Mucosa of rectum (tissue), 2 donors: ENCODE measurements around the gene SLC15A5.

Source experiments
- H3K27ac ChIP-seq, 2 donors: one replicate each; pipeline ENCODE4 v1.7.0; 2013; ENCODE audit warnings: inconsistent platforms in 2 of 2, low read depth in 2 of 2, low read length in 2 of 2
- H3K27me3 ChIP-seq, 2 donors: one replicate each; pipeline ENCODE4 v1.7.0; 2013; ENCODE audit warnings: low read length in 2 of 2; ENCODE audit not compliant: control insufficient read depth in 2 of 2, insufficient read depth in 2 of 2
- H3K36me3 ChIP-seq, 2 donors: one replicate each; pipeline ENCODE4 v1.7.0; 2013; ENCODE audit warnings: low read length in 2 of 2; ENCODE audit not compliant: control insufficient read depth in 2 of 2, insufficient read depth in 2 of 2
- H3K4me1 ChIP-seq, 2 donors: one replicate each; pipeline ENCODE4 v1.7.0; 2013; ENCODE audit warnings: low read length in 2 of 2, mild to moderate bottlenecking in 1 of 2; ENCODE audit not compliant: control insufficient read depth in 2 of 2, insufficient read depth in 2 of 2
- H3K4me3 ChIP-seq, 2 donors: one replicate each; pipeline ENCODE4 v1.7.0; 2013; ENCODE audit warnings: low read length in 2 of 2
- H3K9ac ChIP-seq, 2 donors: one replicate each; pipeline ENCODE4 v1.7.0; 2013; ENCODE audit warnings: low read length in 2 of 2, low read depth in 1 of 2, mild to moderate bottlenecking in 1 of 2
- H3K9me3 ChIP-seq, 2 donors: one replicate each; pipeline ENCODE4 v1.7.0; 2013; ENCODE audit warnings: low read length in 2 of 2; ENCODE audit not compliant: control insufficient read depth in 2 of 2
- donor health status: healthy.
- donor health status: Normal muscosa, but diverticular disease.

The SLC15A5 gene

GRCh38 chr12:16165506-16165905 is 112.0 kb downstream of the SLC15A5 start:
- H3K9me3 ChIP-seq: no peaks in the 10 kb centered on the region
- H3K36me3 ChIP-seq: no peaks in the 10 kb centered on the region
- H3K4me3 ChIP-seq: no peak overlapping the region
- no peak overlapping the region for H3K27ac ChIP-seq
- H3K9ac ChIP-seq: no peak overlapping the region
- no peaks in the 10 kb centered on the region for H3K27me3 ChIP-seq
- H3K4me1 ChIP-seq: no peaks in the 10 kb centered on the region

GRCh38 chr12:16163901-16164300 is 113.6 kb downstream of the SLC15A5 start:
- H3K27me3 ChIP-seq: no peaks in the 10 kb centered on the region
- H3K9me3 ChIP-seq: no peaks in the 10 kb centered on the region
- no peaks in the 10 kb centered on the region for H3K36me3 ChIP-seq
- H3K4me1 ChIP-seq: no peaks in the 10 kb centered on the region
- no peak overlapping the region for H3K4me3 ChIP-seq
- H3K9ac ChIP-seq: no peak overlapping the region
- no peak overlapping the region for H3K27ac ChIP-seq

GRCh38 chr12:16163146-16163545 is 114.3 kb downstream of the SLC15A5 start:
- Histone ChIP-seq H3K9me3 (no peaks in the 10 kb centered on the region), H3K4me1 (no peaks in the 10 kb centered on the region), H3K9ac (no peak overlapping the region), H3K27me3 (no peaks in the 10 kb centered on the region), H3K36me3 (no peaks in the 10 kb centered on the region), H3K4me3 (no peak overlapping the region), H3K27ac (no peak overlapping the region)

- H3K4me1 ChIP-seq: no peaks in the 10 kb centered on the region
- no peak overlapping the region for H3K27ac ChIP-seq
Observed at GRCh38 chr12:16159571-16159970, 117.9 kb downstream of the SLC15A5 start.

GRCh38 chr12:16158050-16158449 is 119.4 kb downstream of the SLC15A5 start:
- no peaks in the 10 kb centered on the region for H3K9me3 ChIP-seq
- H3K4me1 ChIP-seq: no peaks in the 10 kb centered on the region
- H3K36me3 ChIP-seq: no peaks in the 10 kb centered on the region
- H3K27me3 ChIP-seq: no peaks in the 10 kb centered on the region
- H3K4me3 ChIP-seq: no peak overlapping the region
- no peak overlapping the region for H3K27ac ChIP-seq
- H3K9ac ChIP-seq: no peak overlapping the region

More at GRCh38 chr12:16159571-16159970, 117.9 kb downstream of the SLC15A5 start:
- no peak overlapping the region for H3K4me3 ChIP-seq
- no peaks in the 10 kb centered on the region for H3K36me3 ChIP-seq
- no peaks in the 10 kb centered on the region for H3K27me3 ChIP-seq
- H3K9ac ChIP-seq: no peak overlapping the region
- no peaks in the 10 kb centered on the region for H3K9me3 ChIP-seq

GRCh38 chr12:16155938-16156337 is 121.5 kb downstream of the SLC15A5 start:
- Histone ChIP-seq H3K36me3 (no peaks in the 10 kb centered on the region), H3K4me1 (no peaks in the 10 kb centered on the region), H3K27ac (no peak overlapping the region), H3K9me3 (no peaks in the 10 kb centered on the region), H3K9ac (no peak overlapping the region), H3K4me3 (no peak overlapping the region), H3K27me3 (no peaks in the 10 kb centered on the region)

- no peaks in the 10 kb centered on the region for H3K27me3 ChIP-seq
- H3K36me3 ChIP-seq: no peaks in the 10 kb centered on the region
- no peaks in the 10 kb centered on the region for H3K4me1 ChIP-seq
- no peak overlapping the region for H3K4me3 ChIP-seq
- no peak overlapping the region for H3K27ac ChIP-seq
- H3K9ac ChIP-seq: no peak overlapping the region
- H3K9me3 ChIP-seq: no peaks in the 10 kb centered on the region
Observed at GRCh38 chr12:16154990-16155389, 122.5 kb downstream of the SLC15A5 start.

DNA sequence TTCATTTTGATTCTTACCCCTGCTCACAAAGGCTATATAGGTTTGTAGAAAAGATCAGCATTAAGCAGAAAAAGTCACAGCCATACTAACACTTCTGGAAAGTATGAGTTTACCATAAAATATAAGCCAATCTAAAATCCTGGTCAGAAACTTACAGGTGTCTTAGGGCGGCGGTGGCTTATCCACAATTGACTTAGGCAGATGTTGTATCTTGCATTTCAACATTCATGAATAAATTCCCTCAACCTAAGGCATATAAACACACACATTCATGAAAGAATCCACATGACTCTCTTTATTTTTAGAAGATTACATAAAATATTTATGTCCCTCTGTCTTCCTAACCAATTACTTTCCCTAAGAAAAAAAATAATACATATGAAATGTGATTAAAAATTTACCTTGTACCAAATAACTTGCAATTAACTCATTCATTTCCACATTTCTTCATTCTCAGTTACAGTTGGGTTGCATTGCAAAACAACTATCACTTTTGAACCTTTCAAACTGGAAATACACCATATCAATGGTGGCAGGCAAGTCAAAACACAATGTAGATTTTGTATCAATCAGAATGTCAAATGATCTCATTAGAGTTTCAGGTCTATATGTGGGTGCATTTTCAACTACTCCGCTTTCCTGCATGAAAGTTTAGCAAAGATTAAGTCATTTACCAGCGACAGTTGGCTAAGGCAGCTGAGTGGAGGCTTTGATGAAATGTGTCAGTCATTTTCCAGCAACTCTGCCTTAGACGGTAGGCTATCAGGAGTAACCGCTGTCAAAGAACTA is 124.4 kb downstream of the SLC15A5 start:
- Histone ChIP-seq H3K9ac (no peak overlapping the region), H3K9me3 (no peaks in the 10 kb centered on the region), H3K4me1 (no peaks in the 10 kb centered on the region), H3K27me3 (no peaks in the 10 kb centered on the region), H3K27ac (no peak overlapping the region), H3K4me3 (no peak overlapping the region), H3K36me3 (no peaks in the 10 kb centered on the region)

DNA sequence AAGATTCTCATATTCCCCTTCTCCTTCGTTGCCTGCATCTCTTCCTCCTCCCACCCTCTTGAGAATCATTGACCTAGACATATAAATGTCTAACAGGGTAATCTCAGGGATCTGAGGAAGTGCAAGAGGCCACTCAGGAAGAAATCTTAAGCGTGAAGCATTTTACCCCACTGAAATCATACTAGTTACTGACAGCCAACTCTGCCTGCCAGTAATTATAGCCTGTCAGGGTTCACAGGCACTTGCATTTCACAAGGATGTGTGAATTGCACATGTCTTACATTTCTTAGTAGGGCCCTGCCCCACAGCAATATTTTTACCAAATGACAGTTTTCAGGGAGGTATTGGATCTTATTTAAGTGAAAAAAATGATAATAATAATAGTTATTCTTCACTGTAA is 127.2 kb downstream of the SLC15A5 start:
- Histone ChIP-seq H3K9ac (no peak overlapping the region), H3K4me1 (no peaks in the 10 kb centered on the region)

GRCh38 chr12:16148938-16149337 is 128.5 kb downstream of the SLC15A5 start:
- no peak overlapping the region for H3K9ac ChIP-seq
- H3K36me3 ChIP-seq: no peaks in the 10 kb centered on the region

More for the DNA sequence above, 127.2 kb downstream of the SLC15A5 start:
- Histone ChIP-seq H3K36me3 (no peaks in the 10 kb centered on the region), H3K27me3 (no peaks in the 10 kb centered on the region), H3K27ac (no peak overlapping the region), H3K9me3 (no peaks in the 10 kb centered on the region), H3K4me3 (no peak overlapping the region)

More at GRCh38 chr12:16148938-16149337, 128.5 kb downstream of the SLC15A5 start:
- H3K27me3 ChIP-seq: no peaks in the 10 kb centered on the region
- no peak overlapping the region for H3K27ac ChIP-seq
- no peaks in the 10 kb centered on the region for H3K9me3 ChIP-seq
- no peaks in the 10 kb centered on the region for H3K4me1 ChIP-seq
- H3K4me3 ChIP-seq: no peak overlapping the region
